GM12872 (cell line): Measurements from ENCODE around the gene NCLN.

Experiments used
- CTCF ChIP-seq: IDR thresholded peaks from 3 replicates; pipeline ENCODE4 v1.5.1; 2011; ENCODE audit warnings: low read depth, mild to moderate bottlenecking, low read length, moderate library complexity; ENCODE audit not compliant: insufficient read depth

NCLN gene

GRCh38 chr19:3225169-3225485 is 39.4 kb downstream of the NCLN start:
- TF ChIP-seq CTCF: no peak

GRCh38 chr19:3225677-3226093 is 40.0 kb downstream of the NCLN start:
- TF ChIP-seq CTCF: no peak

- no peak for TF ChIP-seq CTCF
These were observed 41.4 kb downstream of the NCLN start for GRCh38 chr19:3227054-3227626.

- no peak for TF ChIP-seq CTCF
These were observed 43.6 kb downstream of the NCLN start for GRCh38 chr19:3229346-3229743.

- TF ChIP-seq CTCF: no peak
These were observed 44.3 kb downstream of the NCLN start for GRCh38 chr19:3229888-3230496.

GRCh38 chr19:3231288-3231687 is 45.6 kb downstream of the NCLN start:
- no peak for TF ChIP-seq CTCF

- TF ChIP-seq CTCF: no peak
These were observed 47.4 kb downstream of the NCLN start for GRCh38 chr19:3233116-3233515.
